Ectodermal cell (in vitro differentiated cells): Measurements from ENCODE around the gene ATP5MG.

Experiments used
- H3K27ac ChIP-seq: 2 replicates; pipeline ENCODE4 v1.7.0; 2013; ENCODE audit warnings: mild to moderate bottlenecking, low read depth, low read length; ENCODE audit not compliant: insufficient read depth, poor library complexity, severe bottlenecking
- H3K27me3 ChIP-seq: 2 replicates; pipeline ENCODE4 v1.7.0; 2013; ENCODE audit warnings: mild to moderate bottlenecking, low read length; ENCODE audit not compliant: insufficient read depth, control insufficient read depth, poor library complexity, severe bottlenecking
- H3K36me3 ChIP-seq: one replicate; pipeline ENCODE4 v1.7.0; 2013; ENCODE audit warnings: low read length; ENCODE audit not compliant: control insufficient read depth, insufficient read depth
- H3K4me1 ChIP-seq: one replicate; pipeline ENCODE4 v1.7.0; 2013; ENCODE audit warnings: low read length; ENCODE audit not compliant: control insufficient read depth, insufficient read depth
- H3K4me3 ChIP-seq: 2 replicates; pipeline ENCODE4 v1.7.0; 2013; ENCODE audit warnings: low read depth, low read length, control low read depth; ENCODE audit not compliant: insufficient read depth
- H3K9me3 ChIP-seq: 2 replicates; pipeline ENCODE4 v1.7.0; 2013; ENCODE audit warnings: mild to moderate bottlenecking, low read length, moderate library complexity; ENCODE audit not compliant: control insufficient read depth
- WGBS, 2 experiments: methylation state at CpG; one replicate each; pipeline ENCODE4 v1.1.7; 2013; ENCODE audit warnings: missing lambda C conversion rate in 2 of 2; 5-methylcytosine and 5-hydroxymethylcytosine counted together

ATP5MG gene

GRCh38 chr11:118439646-118440045, 38.2 kb downstream of the ATP5MG start:
- H3K36me3 ChIP-seq = no peaks in the 10 kb centered on the region
- H3K27ac ChIP-seq = no peak overlapping the region
- no peaks in the 10 kb centered on the region for H3K9me3 ChIP-seq
- no peaks in the 10 kb centered on the region for H3K27me3 ChIP-seq
- H3K4me3 ChIP-seq = no peak overlapping the region
- peaks cover 23% of the 10 kb centered on the region for H3K4me1 ChIP-seq

- H3K9me3 ChIP-seq = no peaks in the 10 kb centered on the region
- H3K36me3 ChIP-seq = no peaks in the 10 kb centered on the region
- H3K4me1 ChIP-seq = peaks cover 23% of the 10 kb centered on the region
- no peak overlapping the region for H3K4me3 ChIP-seq
- H3K27ac ChIP-seq = no peak overlapping the region
- 51 to 76% methylated on average over 3 of the region's 3 CpGs for WGBS, 2 experiments
- H3K27me3 ChIP-seq = no peaks in the 10 kb centered on the region
Measured at GRCh38 chr11:118441770-118442275, 40.4 kb downstream of the ATP5MG start.

GRCh38 chr11:118442301-118442700, 40.9 kb downstream of the ATP5MG start:
- H3K36me3 ChIP-seq = no peaks in the 10 kb centered on the region
- no peaks in the 10 kb centered on the region for H3K27me3 ChIP-seq
- 96% methylated on average over 3 of the region's 3 CpGs for WGBS, 2 experiments
- H3K4me1 ChIP-seq = peaks cover 23% of the 10 kb centered on the region
- no peaks in the 10 kb centered on the region for H3K9me3 ChIP-seq
- no peak overlapping the region for H3K27ac ChIP-seq
- H3K4me3 ChIP-seq = no peak overlapping the region

- H3K27ac ChIP-seq = no peak overlapping the region
- H3K9me3 ChIP-seq = no peaks in the 10 kb centered on the region
- peaks cover 23% of the 10 kb centered on the region for H3K4me1 ChIP-seq
- WGBS, 2 experiments = 82 to 94% methylated on average over 4 of the region's 4 CpGs
- H3K4me3 ChIP-seq = no peak overlapping the region
- H3K36me3 ChIP-seq = no peaks in the 10 kb centered on the region
- no peaks in the 10 kb centered on the region for H3K27me3 ChIP-seq
Measured at GRCh38 chr11:118442908-118443589, 41.6 kb downstream of the ATP5MG start.

GRCh38 chr11:118443590-118444218, 42.3 kb downstream of the ATP5MG start:
- H3K36me3 ChIP-seq = no peaks in the 10 kb centered on the region
- 97 to 100% methylated on average over 2 of the region's 2 CpGs for WGBS, 2 experiments
- no peak overlapping the region for H3K4me3 ChIP-seq
- peaks cover 23% of the 10 kb centered on the region for H3K4me1 ChIP-seq
- H3K27me3 ChIP-seq = no peaks in the 10 kb centered on the region
- H3K9me3 ChIP-seq = no peaks in the 10 kb centered on the region
- H3K27ac ChIP-seq = no peak overlapping the region

GRCh38 chr11:118447423-118447822, 46.0 kb downstream of the ATP5MG start:
- Histone ChIP-seq H3K27me3 (no peaks in the 10 kb centered on the region), H3K27ac (no peak overlapping the region), H3K4me1 (no peaks in the 10 kb centered on the region), H3K36me3 (no peaks in the 10 kb centered on the region), H3K9me3 (no peaks in the 10 kb centered on the region), H3K4me3 (no peak overlapping the region)
- WGBS, 2 experiments = 89 to 99% methylated on average over 4 of the region's 4 CpGs

- H3K4me1 ChIP-seq = no peaks in the 10 kb centered on the region
- no peaks in the 10 kb centered on the region for H3K9me3 ChIP-seq
- H3K36me3 ChIP-seq = no peaks in the 10 kb centered on the region
- no peaks in the 10 kb centered on the region for H3K27me3 ChIP-seq
- H3K4me3 ChIP-seq = no peak overlapping the region
- H3K27ac ChIP-seq = no peak overlapping the region
Measured at GRCh38 chr11:118448294-118448693, 46.9 kb downstream of the ATP5MG start.

GRCh38 chr11:118449316-118449918, 48.0 kb downstream of the ATP5MG start:
- H3K4me3 ChIP-seq = no peak overlapping the region
- no peaks in the 10 kb centered on the region for H3K9me3 ChIP-seq
- H3K36me3 ChIP-seq = no peaks in the 10 kb centered on the region
- no peak overlapping the region for H3K27ac ChIP-seq
- H3K27me3 ChIP-seq = no peaks in the 10 kb centered on the region
- 91 to 97% methylated on average over 4 of the region's 4 CpGs for WGBS, 2 experiments
- no peaks in the 10 kb centered on the region for H3K4me1 ChIP-seq

- no peaks in the 10 kb centered on the region for H3K9me3 ChIP-seq
- no peaks in the 10 kb centered on the region for H3K27me3 ChIP-seq
- no peaks in the 10 kb centered on the region for H3K4me1 ChIP-seq
- no peak overlapping the region for H3K4me3 ChIP-seq
- WGBS, 2 experiments = 85 to 93% methylated on average over 1 of the region's 1 CpG
- no peaks in the 10 kb centered on the region for H3K36me3 ChIP-seq
- H3K27ac ChIP-seq = no peak overlapping the region
Measured at GRCh38 chr11:118450451-118450850, 49.0 kb downstream of the ATP5MG start.
